ENCODE results near the gene GPC5. TPM values are rescaled to one million over a fixed set of nuclear protein-coding genes. Genes with fewer than 3 reads are reported as not detected.

Gene GPC5
- total and polyA plus RNA-seq, 2 of the 8 experiments (the other 6 are each of a cell fraction or from before 2014, with no cell fraction given): 0.20 to 0.39 TPM

GRCh38 chr13:91878491-91878890 lies 480.1 kb downstream of the GPC5 start:
- no peaks in the 10 kb centered on the region for H3K4me1 ChIP-seq (replicated peaks in 1 of 4; ENCODE audit: control insufficient read depth in 3 of 4, insufficient read depth in 4 of 4, low read length in 3 of 4)
- no peak overlapping the region for H2BK120ac ChIP-seq (replicated peaks; ENCODE audit: low read depth, low read length)
- DNase-seq (ENCODE audit: low read depth in 1 of 2, low spot score in 2 of 2) (no peak), FAIRE-seq (no peak)
- H3K23me2 ChIP-seq (ENCODE audit: low read depth, low read length): no peaks in the 10 kb centered on the region
- no peak overlapping the region for H2BK20ac ChIP-seq (ENCODE audit: low read length)
- ChIA-PET CTCF (ENCODE audit: partially characterized antibody) (interaction anchor here (0.6 kb wide), 1 partner anchor 68 kb away, joined by 3 read pairs; no protein-coding TSS in a partner anchor), POLR2A (ENCODE audit: partially characterized antibody) (no interaction called here)
- H2AFZ ChIP-seq (ENCODE audit: low read length): no peak overlapping the region
- no peak overlapping the region for H3K27ac ChIP-seq (ENCODE audit: low read depth, low read length)
- H3K4me2 ChIP-seq (ENCODE audit: insufficient read depth in 1 of 2, low read depth in 2 of 2, low read length in 2 of 2): no peak overlapping the region
- H3K18ac ChIP-seq (ENCODE audit: extremely low read depth, low read length): no peak overlapping the region
- H2BK5ac ChIP-seq (ENCODE audit: low read depth, low read length): no peak overlapping the region
- 94% methylated on average over 3 of the region's 3 CpGs; no CpG with 5 or more reads in 1 of the 2 experiments for whole genome bisulfite sequencing, 2 experiments (ENCODE audit: extremely low coverage in 1 of 2, insufficient coverage in 1 of 2, insufficient read length in 1 of 2, insufficient replicate concordance in 2 of 2, low coverage in 1 of 2, low lambda C conversion rate in 2 of 2, missing lambda C conversion rate in 1 of 2)
- H3K79me1 ChIP-seq (ENCODE audit: low read depth, low read length): no peaks in the 10 kb centered on the region
- no peak overlapping the region for H3K23ac ChIP-seq (ENCODE audit: insufficient read length)
- H3K9ac ChIP-seq (replicated peaks in 1 of 4; ENCODE audit: extremely low read depth in 1 of 4, low read depth in 3 of 4, low read length in 3 of 4): no peak overlapping the region
- H3K4me3 ChIP-seq (ENCODE audit: extremely low read depth in 1 of 4, insufficient read depth in 2 of 4, low read depth in 3 of 4, low read length in 4 of 4): no peak overlapping the region
- H3K4ac ChIP-seq (replicated peaks; ENCODE audit: insufficient read length, low read depth, low read length): no peak overlapping the region
- H4K5ac ChIP-seq (ENCODE audit: insufficient read length, low read depth, low read length): no peak overlapping the region
- no peaks in the 10 kb centered on the region for H3K36me3 ChIP-seq (ENCODE audit: control insufficient read depth in 2 of 4, insufficient read depth in 4 of 4, low read length in 3 of 4)
- no peaks in the 10 kb centered on the region for H3K9me3 ChIP-seq (ENCODE audit: insufficient read depth in 2 of 2, low read depth in 1 of 2, low read length in 1 of 2)
- H4K20me1 ChIP-seq (replicated peaks in 1 of 2; ENCODE audit: control insufficient read depth in 1 of 2, insufficient read depth in 2 of 2, low read length in 2 of 2): no peaks in the 10 kb centered on the region
- H4K91ac ChIP-seq (replicated peaks; ENCODE audit: insufficient read length, low read length): no peak overlapping the region
- H3K14ac ChIP-seq (ENCODE audit: insufficient read length): no peak overlapping the region
- no peak overlapping the region for H4K8ac ChIP-seq (ENCODE audit: extremely low read depth, insufficient read depth, low read length)
- H3K27me3 ChIP-seq (replicated peaks in 1 of 4; ENCODE audit: control insufficient read depth in 3 of 4, extremely low read depth in 1 of 4, insufficient read depth in 3 of 4, low read length in 3 of 4): no peaks in the 10 kb centered on the region
- no peak overlapping the region for H2BK12ac ChIP-seq (ENCODE audit: low read depth, low read length)
- no peak overlapping the region for H2AK5ac ChIP-seq (ENCODE audit: low read depth, low read length)
- H3K56ac ChIP-seq (replicated peaks; ENCODE audit: insufficient read length, low read depth, low read length): no peak overlapping the region
- H2BK15ac ChIP-seq (ENCODE audit: low read length): no peak overlapping the region
- H3K79me2 ChIP-seq (ENCODE audit: control insufficient read depth in 1 of 2, insufficient read depth in 2 of 2, low read length in 2 of 2): no peaks in the 10 kb centered on the region
- TF ChIP-seq SUZ12 (IDR thresholded peaks at IDR 0.05; ENCODE audit: low read length) (no peak), MAFK (IDR thresholded peaks at IDR 0.05; ENCODE audit: low read depth, low read length) (no peak), BRCA1 (IDR thresholded peaks at IDR 0.05; ENCODE audit: low read depth, low read length) (no peak), SAP30 (IDR thresholded peaks at IDR 0.05; ENCODE audit: insufficient read depth, insufficient replicate concordance, low read length) (no peak), FOSL1 (IDR thresholded peaks at IDR 0.05; ENCODE audit: insufficient read depth, low read depth, low read length) (no peak), SIRT6 (IDR thresholded peaks at IDR 0.05; ENCODE audit: low read length) (no peak), GTF2F1 (IDR thresholded peaks at IDR 0.05; ENCODE audit: borderline replicate concordance, low read depth, low read length) (no peak), JUND (IDR thresholded peaks at IDR 0.05; ENCODE audit: low read length) (no peak), EZH2 (IDR thresholded peaks at IDR 0.05; ENCODE audit: low read depth, low read length, severe bottlenecking) (no peak), YY1 (IDR thresholded peaks at IDR 0.05; ENCODE audit: low read depth, low read length) (no peak), GABPA (IDR thresholded peaks at IDR 0.05; ENCODE audit: borderline replicate concordance, insufficient read depth, low read length) (no peak), CREB1 (IDR thresholded peaks at IDR 0.05) (no peak), POU5F1 (IDR thresholded peaks at IDR 0.05; ENCODE audit: low read depth, low read length) (no peak)
- TF ChIP-seq, protein P1, sequence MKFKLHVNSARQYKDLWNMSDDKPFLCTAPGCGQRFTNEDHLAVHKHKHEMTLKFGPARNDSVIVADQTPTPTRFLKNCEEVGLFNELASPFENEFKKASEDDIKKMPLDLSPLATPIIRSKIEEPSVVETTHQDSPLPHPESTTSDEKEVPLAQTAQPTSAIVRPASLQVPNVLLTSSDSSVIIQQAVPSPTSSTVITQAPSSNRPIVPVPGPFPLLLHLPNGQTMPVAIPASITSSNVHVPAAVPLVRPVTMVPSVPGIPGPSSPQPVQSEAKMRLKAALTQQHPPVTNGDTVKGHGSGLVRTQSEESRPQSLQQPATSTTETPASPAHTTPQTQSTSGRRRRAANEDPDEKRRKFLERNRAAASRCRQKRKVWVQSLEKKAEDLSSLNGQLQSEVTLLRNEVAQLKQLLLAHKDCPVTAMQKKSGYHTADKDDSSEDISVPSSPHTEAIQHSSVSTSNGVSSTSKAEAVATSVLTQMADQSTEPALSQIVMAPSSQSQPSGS (IDR thresholded peaks at IDR 0.05; ENCODE audit: low read length): no peak

Data from H1 (cell line).